ENCODE data around the gene SPIN1. TPM values are rescaled to one million over a fixed set of nuclear protein-coding genes. Genes with fewer than 3 reads are reported as not detected.
A peak's percentile ranks its signal among the peaks of the same experiment; 100 is the strongest.

Gene SPIN1
- total and polyA plus RNA-seq, 2 experiments from 2014 or later = 59.8 to 119 TPM

DNA sequence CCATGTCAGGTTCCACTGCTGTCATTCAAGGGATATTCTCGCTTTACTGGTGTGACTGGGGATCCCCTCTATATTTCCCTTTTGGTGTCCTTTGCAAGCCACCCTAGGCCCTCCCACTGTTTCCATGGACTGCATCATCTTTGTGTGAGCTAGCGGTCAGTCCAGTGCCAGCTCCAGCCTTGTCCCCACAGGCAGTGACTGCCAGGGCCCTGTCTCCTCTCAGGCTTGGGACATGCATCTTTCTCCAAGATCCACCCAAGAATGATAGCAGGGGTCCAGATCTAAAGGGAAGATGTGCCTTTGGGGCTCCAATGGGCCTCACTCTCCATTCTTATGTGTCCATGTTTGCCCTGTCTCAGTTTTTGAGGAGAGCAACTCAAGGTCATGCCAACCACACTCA, 109.0 kb downstream of the SPIN1 start:
- no peaks in the 10 kb centered on the region for H3K36me3 ChIP-seq (replicated peaks; ENCODE audit: insufficient read depth, low read depth)
- TF ChIP-seq, protein P1, sequence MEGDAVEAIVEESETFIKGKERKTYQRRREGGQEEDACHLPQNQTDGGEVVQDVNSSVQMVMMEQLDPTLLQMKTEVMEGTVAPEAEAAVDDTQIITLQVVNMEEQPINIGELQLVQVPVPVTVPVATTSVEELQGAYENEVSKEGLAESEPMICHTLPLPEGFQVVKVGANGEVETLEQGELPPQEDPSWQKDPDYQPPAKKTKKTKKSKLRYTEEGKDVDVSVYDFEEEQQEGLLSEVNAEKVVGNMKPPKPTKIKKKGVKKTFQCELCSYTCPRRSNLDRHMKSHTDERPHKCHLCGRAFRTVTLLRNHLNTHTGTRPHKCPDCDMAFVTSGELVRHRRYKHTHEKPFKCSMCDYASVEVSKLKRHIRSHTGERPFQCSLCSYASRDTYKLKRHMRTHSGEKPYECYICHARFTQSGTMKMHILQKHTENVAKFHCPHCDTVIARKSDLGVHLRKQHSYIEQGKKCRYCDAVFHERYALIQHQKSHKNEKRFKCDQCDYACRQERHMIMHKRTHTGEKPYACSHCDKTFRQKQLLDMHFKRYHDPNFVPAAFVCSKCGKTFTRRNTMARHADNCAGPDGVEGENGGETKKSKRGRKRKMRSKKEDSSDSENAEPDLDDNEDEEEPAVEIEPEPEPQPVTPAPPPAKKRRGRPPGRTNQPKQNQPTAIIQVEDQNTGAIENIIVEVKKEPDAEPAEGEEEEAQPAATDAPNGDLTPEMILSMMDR (IDR thresholded peaks at IDR 0.05; ENCODE audit: poor library complexity) = no peak
- TF ChIP-seq EZH2phosphoT487 (IDR thresholded peaks at IDR 0.05; ENCODE audit: low read depth, severe bottlenecking, unreplicated experiment) (no peak), EZH2 (IDR thresholded peaks at IDR 0.05; ENCODE audit: borderline replicate concordance) (no peak)
- H4K20me1 ChIP-seq (ENCODE audit: insufficient read depth, poor library complexity, severe bottlenecking) = no peaks in the 10 kb centered on the region
- no peak for DNase-seq (ENCODE audit: low spot score)
- H3K4me3 ChIP-seq = no peak overlapping the region
- H3K27me3 ChIP-seq = no peaks in the 10 kb centered on the region
- no peak overlapping the region for H2AFZ ChIP-seq
- no peaks in the 10 kb centered on the region for H3K9me2 ChIP-seq (replicated peaks; ENCODE audit: insufficient read depth)
- no peaks in the 10 kb centered on the region for H3K79me2 ChIP-seq
- no peaks in the 10 kb centered on the region for H3K4me1 ChIP-seq (ENCODE audit: insufficient read depth)
- no peak overlapping the region for H3K27ac ChIP-seq
- no peaks in the 10 kb centered on the region for H3K9me3 ChIP-seq (ENCODE audit: low read depth)
- 97% methylated on average over 2 of the region's 2 CpGs for WGBS (ENCODE audit: low lambda C conversion rate, missing lambda C conversion rate)
- H3K4me2 ChIP-seq = no peak overlapping the region

GRCh38 chr9:88498880-88499279, 110.6 kb downstream of the SPIN1 start:
- no peak overlapping the region for H2AFZ ChIP-seq
- no peak overlapping the region for H3K27ac ChIP-seq
- DNase-seq (ENCODE audit: low spot score) = no peak
- peaks cover 6% of the 10 kb centered on the region for H3K4me1 ChIP-seq (ENCODE audit: insufficient read depth)
- no peak overlapping the region for H3K4me3 ChIP-seq
- no peaks in the 10 kb centered on the region for H3K9me3 ChIP-seq (ENCODE audit: low read depth)
- no peaks in the 10 kb centered on the region for H3K27me3 ChIP-seq
- no peaks in the 10 kb centered on the region for H3K79me2 ChIP-seq
- no peaks in the 10 kb centered on the region for H4K20me1 ChIP-seq (ENCODE audit: insufficient read depth, poor library complexity, severe bottlenecking)
- H3K4me2 ChIP-seq = no peak overlapping the region
- no peaks in the 10 kb centered on the region for H3K36me3 ChIP-seq (replicated peaks; ENCODE audit: insufficient read depth, low read depth)
- TF ChIP-seq EZH2 (IDR thresholded peaks at IDR 0.05; ENCODE audit: borderline replicate concordance) (no peak), EZH2phosphoT487 (IDR thresholded peaks at IDR 0.05; ENCODE audit: low read depth, severe bottlenecking, unreplicated experiment) (no peak)
- TF ChIP-seq, protein P1 (IDR thresholded peaks at IDR 0.05; ENCODE audit: poor library complexity) = no peak
- H3K9me2 ChIP-seq (replicated peaks; ENCODE audit: insufficient read depth) = no peaks in the 10 kb centered on the region
- 78% methylated on average over 6 of the region's 6 CpGs for WGBS (ENCODE audit: low lambda C conversion rate, missing lambda C conversion rate)

DNA sequence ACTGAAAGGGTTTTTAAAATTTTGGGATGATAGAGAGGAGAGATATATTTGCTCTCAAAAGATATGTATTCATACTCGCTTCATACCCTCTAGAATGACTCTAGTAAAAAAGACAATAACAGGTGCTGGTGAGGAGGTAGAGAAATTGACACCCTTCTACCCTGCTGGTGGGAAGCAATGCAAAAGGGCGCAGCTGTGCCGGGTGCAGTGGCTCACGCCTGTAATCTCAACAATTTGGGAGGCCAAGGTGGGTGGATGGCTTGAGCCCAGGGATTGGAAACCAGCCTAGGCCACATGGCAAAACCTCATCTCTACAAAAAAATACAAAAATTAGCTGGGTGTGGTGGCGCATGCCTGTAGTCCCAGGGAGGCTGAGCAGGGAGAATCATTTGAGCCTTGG, 112.8 kb downstream of the SPIN1 start:
- no peaks in the 10 kb centered on the region for H3K36me3 ChIP-seq (replicated peaks; ENCODE audit: insufficient read depth, low read depth)
- no peak for DNase-seq (ENCODE audit: low spot score)
- no peak overlapping the region for H3K4me3 ChIP-seq
- no peaks in the 10 kb centered on the region for H3K9me2 ChIP-seq (replicated peaks; ENCODE audit: insufficient read depth)
- no peak overlapping the region for H3K27ac ChIP-seq
- H3K9me3 ChIP-seq (ENCODE audit: low read depth) = no peaks in the 10 kb centered on the region
- H3K4me2 ChIP-seq = no peak overlapping the region
- WGBS (ENCODE audit: low lambda C conversion rate, missing lambda C conversion rate) = 97% methylated on average over 5 of the region's 5 CpGs
- H3K27me3 ChIP-seq = no peaks in the 10 kb centered on the region
- H3K79me2 ChIP-seq = no peaks in the 10 kb centered on the region
- H2AFZ ChIP-seq = no peak overlapping the region
- peaks cover 6% of the 10 kb centered on the region for H3K4me1 ChIP-seq (ENCODE audit: insufficient read depth)
- no peak for TF ChIP-seq EZH2 (IDR thresholded peaks at IDR 0.05; ENCODE audit: borderline replicate concordance)
- TF ChIP-seq, protein P1 (IDR thresholded peaks at IDR 0.05; ENCODE audit: poor library complexity) = no peak
- TF ChIP-seq EZH2phosphoT487 (IDR thresholded peaks at IDR 0.05; ENCODE audit: low read depth, severe bottlenecking, unreplicated experiment) = no peak
- H4K20me1 ChIP-seq (ENCODE audit: insufficient read depth, poor library complexity, severe bottlenecking) = no peaks in the 10 kb centered on the region

DNA sequence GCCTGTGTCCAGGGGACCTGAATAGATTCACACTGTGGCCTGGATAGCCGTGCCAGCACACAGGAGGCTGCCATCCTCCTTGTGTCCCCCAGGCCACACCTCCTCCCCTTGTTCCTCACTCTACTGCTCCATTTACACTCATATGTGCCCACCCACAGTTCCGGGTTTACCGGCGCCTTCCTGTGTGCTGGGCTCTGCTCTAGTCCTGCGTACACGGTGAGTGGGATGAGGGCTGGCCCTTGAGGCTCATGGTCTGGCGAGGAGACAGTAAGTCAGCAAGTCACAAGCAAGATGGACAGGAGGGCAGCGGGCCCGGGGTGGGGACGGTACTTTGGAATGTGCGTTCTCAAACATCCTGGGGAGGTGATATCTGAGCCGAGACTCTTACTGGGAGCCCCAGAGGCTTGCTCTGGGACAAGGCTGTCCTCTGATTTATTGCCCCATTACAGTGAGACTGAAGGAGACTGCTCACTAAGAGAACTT, 114.3 kb downstream of the SPIN1 start:
- WGBS (ENCODE audit: low lambda C conversion rate, missing lambda C conversion rate) = 53% methylated on average over 12 of the region's 12 CpGs
- no peak overlapping the region for H3K27ac ChIP-seq
- no peaks in the 10 kb centered on the region for H3K79me2 ChIP-seq
- H3K4me3 ChIP-seq = no peak overlapping the region
- TF ChIP-seq EZH2phosphoT487 (IDR thresholded peaks at IDR 0.05; ENCODE audit: low read depth, severe bottlenecking, unreplicated experiment) (no peak), EZH2 (IDR thresholded peaks at IDR 0.05; ENCODE audit: borderline replicate concordance) (no peak)
- TF ChIP-seq, protein P1 (IDR thresholded peaks at IDR 0.05; ENCODE audit: poor library complexity) = no peak
- no peak overlapping the region for H3K4me2 ChIP-seq
- H3K9me3 ChIP-seq (ENCODE audit: low read depth) = no peaks in the 10 kb centered on the region
- DNase-seq (ENCODE audit: low spot score) = peak; percentile 23
- H4K20me1 ChIP-seq (ENCODE audit: insufficient read depth, poor library complexity, severe bottlenecking) = no peaks in the 10 kb centered on the region
- peak overlapping the region; percentile 10 for H2AFZ ChIP-seq
- no peaks in the 10 kb centered on the region for H3K9me2 ChIP-seq (replicated peaks; ENCODE audit: insufficient read depth)
- H3K27me3 ChIP-seq = no peaks in the 10 kb centered on the region
- H3K4me1 ChIP-seq (ENCODE audit: insufficient read depth) = peaks cover 6% of the 10 kb centered on the region
- no peaks in the 10 kb centered on the region for H3K36me3 ChIP-seq (replicated peaks; ENCODE audit: insufficient read depth, low read depth)

All from hepatocyte (in vitro differentiated cells).